ENCODE data around the gene MRPS16. TPM values are rescaled to one million over a fixed set of nuclear protein-coding genes. Genes with fewer than 3 reads are reported as not detected.

MRPS16 gene
- total RNA-seq, 1 donor from 2014 or later: 160 TPM

GRCh38 chr10:73253225-73253555 is 746 bp upstream of the MRPS16 start:
- Mint-ChIP-seq H3K27ac (peak overlapping the region; percentile 95), H3K27me3 (ENCODE audit: insufficient read depth) (no peaks in the 10 kb centered on the region), H3K4me3 (peak overlapping the region; percentile 97), H3K4me1 (ENCODE audit: low read depth) (peaks cover 35% of the 10 kb centered on the region), H3K36me3 (ENCODE audit: low read depth) (peaks cover 29% of the 10 kb centered on the region), H3K9me3 (no peaks in the 10 kb centered on the region)
- no peak for DNase-seq (ENCODE audit: low spot score)
- intact Hi-C loops (cut with micrococcal nuclease): loop anchor here (5.0 kb wide), 1 partner anchor 489 kb away; the partner anchor contains the start of gene SEC24C

GRCh38 chr10:73251683-73252444 is 580 bp downstream of the MRPS16 start:
- peaks cover 45% of the 10 kb centered on the region for H3K4me1 Mint-ChIP-seq (ENCODE audit: low read depth)
- H3K9me3 Mint-ChIP-seq: no peaks in the 10 kb centered on the region
- intact Hi-C loops (cut with micrococcal nuclease): loop anchor here (1.0 to 5.0 kb wide), 11 partner anchors 8 to 924 kb away; partner anchors contain the start of genes CFAP70, DNAJB12, ECD and FAM149B1
- peaks cover 31% of the 10 kb centered on the region for H3K36me3 Mint-ChIP-seq (ENCODE audit: low read depth)
- H3K27me3 Mint-ChIP-seq (ENCODE audit: insufficient read depth): no peaks in the 10 kb centered on the region
- H3K4me3 Mint-ChIP-seq: peak overlapping the region; percentile 97
- no peak for DNase-seq (ENCODE audit: low spot score)
- H3K27ac Mint-ChIP-seq: peak overlapping the region; percentile 95

- Mint-ChIP-seq H3K27ac (peak overlapping the region; percentile 95), H3K36me3 (ENCODE audit: low read depth) (peaks cover 57% of the 10 kb centered on the region), H3K9me3 (no peaks in the 10 kb centered on the region), H3K27me3 (ENCODE audit: insufficient read depth) (no peaks in the 10 kb centered on the region), H3K4me3 (peak overlapping the region; percentile 97), H3K4me1 (ENCODE audit: low read depth) (peaks cover 64% of the 10 kb centered on the region)
- intact Hi-C loops (cut with micrococcal nuclease): loop anchor here (5.0 to 10.0 kb wide), 3 partner anchors 136 to 1864 kb away; partner anchors contain the start of genes CHCHD1, NUDT13, SAMD8 and ZSWIM8
- DNase-seq (ENCODE audit: low spot score): no peak
These were observed 4.2 kb downstream of the MRPS16 start for GRCh38 chr10:73248259-73248724.

GRCh38 chr10:73247509-73248258 is 4.8 kb downstream of the MRPS16 start:
- intact Hi-C loops (cut with micrococcal nuclease): loop anchor here (1.0 to 10.0 kb wide), 6 partner anchors 135 to 1865 kb away; partner anchors contain the start of genes ANXA7, CHCHD1, NUDT13 and SAMD8
- Mint-ChIP-seq H3K4me1 (ENCODE audit: low read depth) (peaks cover 63% of the 10 kb centered on the region), H3K4me3 (peak overlapping the region; percentile 97), H3K27ac (peak overlapping the region; percentile 95), H3K9me3 (no peaks in the 10 kb centered on the region), H3K27me3 (ENCODE audit: insufficient read depth) (no peaks in the 10 kb centered on the region), H3K36me3 (ENCODE audit: low read depth) (peaks cover 63% of the 10 kb centered on the region)
- no peak for DNase-seq (ENCODE audit: low spot score)

- intact Hi-C loops (cut with micrococcal nuclease): loop anchor here (1.0 to 10.0 kb wide), 6 partner anchors 135 to 1865 kb away; partner anchors contain the start of genes ANXA7, CHCHD1, NUDT13 and SAMD8
- H3K4me1 Mint-ChIP-seq (ENCODE audit: low read depth): peaks cover 66% of the 10 kb centered on the region
- DNase-seq (ENCODE audit: low spot score): peak; percentile 96
- H3K4me3 Mint-ChIP-seq: peak within 1 kb of the TSS; percentile 97
- no peaks in the 10 kb centered on the region for H3K27me3 Mint-ChIP-seq (ENCODE audit: insufficient read depth)
- H3K36me3 Mint-ChIP-seq (ENCODE audit: low read depth): peaks cover 66% of the 10 kb centered on the region
- no peaks in the 10 kb centered on the region for H3K9me3 Mint-ChIP-seq
- peak within 1 kb of the TSS; percentile 95 for H3K27ac Mint-ChIP-seq
These were observed 5.6 kb downstream of the MRPS16 start, which contains the start of gene DNAJC9 for GRCh38 chr10:73246646-73247508. TSS of gene DNAJC9 (minus strand) at chr10:73247255. CDS start at chr10:73247189, 66 bp downstream.

GRCh38 chr10:73246322-73246645 is 6.2 kb downstream of the MRPS16 start:
- peaks cover 62% of the 10 kb centered on the region for H3K36me3 Mint-ChIP-seq (ENCODE audit: low read depth)
- H3K4me1 Mint-ChIP-seq (ENCODE audit: low read depth): peaks cover 62% of the 10 kb centered on the region
- intact Hi-C loops (cut with micrococcal nuclease): loop anchor here (5.0 to 10.0 kb wide), 3 partner anchors 134 to 1866 kb away; partner anchors contain the start of genes CHCHD1, NUDT13, SAMD8 and ZSWIM8
- H3K27me3 Mint-ChIP-seq (ENCODE audit: insufficient read depth): no peaks in the 10 kb centered on the region
- no peak for DNase-seq (ENCODE audit: low spot score)
- H3K27ac Mint-ChIP-seq: peak overlapping the region; percentile 95
- peak overlapping the region; percentile 97 for H3K4me3 Mint-ChIP-seq
- no peaks in the 10 kb centered on the region for H3K9me3 Mint-ChIP-seq

GRCh38 chr10:73244866-73245477 is 7.5 kb downstream of the MRPS16 start:
- intact Hi-C loops (cut with micrococcal nuclease): loop anchor here (1.0 to 10.0 kb wide), 4 partner anchors 7 to 1867 kb away; partner anchors contain the start of genes CHCHD1, MRPS16, NUDT13 and SAMD8
- peaks cover 52% of the 10 kb centered on the region for H3K4me1 Mint-ChIP-seq (ENCODE audit: low read depth)
- H3K9me3 Mint-ChIP-seq: no peaks in the 10 kb centered on the region
- no peak for DNase-seq (ENCODE audit: low spot score)
- H3K36me3 Mint-ChIP-seq (ENCODE audit: low read depth): peaks cover 55% of the 10 kb centered on the region
- peak overlapping the region; percentile 40 for H3K27ac Mint-ChIP-seq
- no peaks in the 10 kb centered on the region for H3K27me3 Mint-ChIP-seq (ENCODE audit: insufficient read depth)
- H3K4me3 Mint-ChIP-seq: peak overlapping the region; percentile 97

GRCh38 chr10:73239908-73240307 is 12.5 kb downstream of the MRPS16 start:
- Mint-ChIP-seq H3K27ac (no peak overlapping the region), H3K36me3 (ENCODE audit: low read depth) (peaks cover 39% of the 10 kb centered on the region), H3K4me3 (no peak overlapping the region), H3K27me3 (ENCODE audit: insufficient read depth) (no peaks in the 10 kb centered on the region), H3K4me1 (ENCODE audit: low read depth) (peaks cover 26% of the 10 kb centered on the region), H3K9me3 (no peaks in the 10 kb centered on the region)
- intact Hi-C loops (cut with micrococcal nuclease): loop anchor here (10.0 kb wide), 1 partner anchor 545 kb away; the partner anchor contains the start of genes CHCHD1 and ZSWIM8
- DNase-seq (ENCODE audit: low spot score): no peak

GRCh38 chr10:73238990-73239566 is 13.4 kb downstream of the MRPS16 start:
- intact Hi-C loops (cut with micrococcal nuclease): no loop called here
- Mint-ChIP-seq H3K27me3 (ENCODE audit: insufficient read depth) (no peaks in the 10 kb centered on the region), H3K4me1 (ENCODE audit: low read depth) (peaks cover 21% of the 10 kb centered on the region), H3K4me3 (no peak overlapping the region), H3K36me3 (ENCODE audit: low read depth) (peaks cover 37% of the 10 kb centered on the region), H3K9me3 (no peaks in the 10 kb centered on the region), H3K27ac (no peak overlapping the region)
- no peak for DNase-seq (ENCODE audit: low spot score)

- H3K4me3 Mint-ChIP-seq: no peak overlapping the region
- no peak overlapping the region for H3K27ac Mint-ChIP-seq
- peaks cover 33% of the 10 kb centered on the region for H3K36me3 Mint-ChIP-seq (ENCODE audit: low read depth)
- H3K4me1 Mint-ChIP-seq (ENCODE audit: low read depth): peaks cover 4% of the 10 kb centered on the region
- H3K9me3 Mint-ChIP-seq: no peaks in the 10 kb centered on the region
- H3K27me3 Mint-ChIP-seq (ENCODE audit: insufficient read depth): no peaks in the 10 kb centered on the region
- DNase-seq (ENCODE audit: low spot score): no peak
- intact Hi-C loops (cut with micrococcal nuclease): no loop called here
These were observed 17.7 kb downstream of the MRPS16 start for GRCh38 chr10:73234695-73235094.

- Mint-ChIP-seq H3K4me3 (no peak overlapping the region), H3K27me3 (ENCODE audit: insufficient read depth) (no peaks in the 10 kb centered on the region), H3K36me3 (ENCODE audit: low read depth) (peaks cover 28% of the 10 kb centered on the region), H3K9me3 (no peaks in the 10 kb centered on the region), H3K4me1 (ENCODE audit: low read depth) (peaks cover 4% of the 10 kb centered on the region), H3K27ac (no peak overlapping the region)
- intact Hi-C loops (cut with micrococcal nuclease): no loop called here
- DNase-seq (ENCODE audit: low spot score): no peak
These were observed 18.6 kb downstream of the MRPS16 start for GRCh38 chr10:73233883-73234282.
